ENCODE results near the gene DDR2. TPM values are rescaled to one million over a fixed set of nuclear protein-coding genes. Genes with fewer than 3 reads are reported as not detected.
"Not testable (repeated sequence)": the region's sequence is repeated elsewhere in the genome, so short reads cannot be mapped to it uniquely, and the experiment has no call there.

DDR2 gene
- polyA plus RNA-seq, 1 of the 3 experiments (the other 2 are of a cell fraction): 34.0 TPM

DNA sequence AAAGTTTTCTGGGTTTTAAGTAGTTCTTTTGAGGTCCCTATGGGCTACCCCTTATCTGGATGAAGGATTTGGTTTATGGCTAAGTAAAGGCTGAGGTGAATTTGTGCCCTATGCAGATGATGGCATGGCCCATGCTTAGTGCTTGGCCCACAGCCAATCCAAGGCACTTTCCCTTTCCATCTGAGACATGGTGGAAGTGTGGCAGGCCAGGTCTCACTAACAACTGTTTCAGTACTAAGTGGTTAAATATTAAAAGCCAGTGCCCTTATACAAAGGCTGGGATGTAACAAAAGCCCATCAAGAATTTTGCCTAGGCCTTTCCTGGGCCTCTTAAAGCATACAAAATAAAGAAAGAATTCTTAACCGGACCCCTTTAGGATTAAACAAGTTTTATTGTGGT, 156.5 kb downstream of the DDR2 start:
- H3K36me3 ChIP-seq (replicated peaks in 1 of 2; ENCODE audit: control insufficient read depth in 1 of 2, insufficient read depth in 2 of 2, low read length in 1 of 2); CTCF ChIA-PET; H3K79me2 ChIP-seq (ENCODE audit: insufficient read depth); H2AFZ ChIP-seq (ENCODE audit: low read depth); H3K4me2 ChIP-seq; H3F3A ChIP-seq (replicated peaks; ENCODE audit: insufficient read depth); H3K27me3 ChIP-seq (ENCODE audit: insufficient read depth); H3K9me2 ChIP-seq; POLR2A ChIA-PET; H3K9me3 ChIP-seq; H3K4me3 ChIP-seq (ENCODE audit: low read depth in 2 of 2, low read length in 1 of 2); H3K27ac ChIP-seq (ENCODE audit: low read depth in 2 of 2, low read length in 1 of 2); H3K9ac ChIP-seq; DNase-seq; H4K20me1 ChIP-seq (ENCODE audit: insufficient read depth); H3K4me1 ChIP-seq (ENCODE audit: control insufficient read depth in 1 of 2, insufficient read depth in 2 of 2, low read depth in 1 of 2, low read length in 1 of 2): not testable (repeated sequence)
- WGBS (ENCODE audit: low lambda C conversion rate): 95% methylated on average over 1 of the region's 1 CpG

DNA sequence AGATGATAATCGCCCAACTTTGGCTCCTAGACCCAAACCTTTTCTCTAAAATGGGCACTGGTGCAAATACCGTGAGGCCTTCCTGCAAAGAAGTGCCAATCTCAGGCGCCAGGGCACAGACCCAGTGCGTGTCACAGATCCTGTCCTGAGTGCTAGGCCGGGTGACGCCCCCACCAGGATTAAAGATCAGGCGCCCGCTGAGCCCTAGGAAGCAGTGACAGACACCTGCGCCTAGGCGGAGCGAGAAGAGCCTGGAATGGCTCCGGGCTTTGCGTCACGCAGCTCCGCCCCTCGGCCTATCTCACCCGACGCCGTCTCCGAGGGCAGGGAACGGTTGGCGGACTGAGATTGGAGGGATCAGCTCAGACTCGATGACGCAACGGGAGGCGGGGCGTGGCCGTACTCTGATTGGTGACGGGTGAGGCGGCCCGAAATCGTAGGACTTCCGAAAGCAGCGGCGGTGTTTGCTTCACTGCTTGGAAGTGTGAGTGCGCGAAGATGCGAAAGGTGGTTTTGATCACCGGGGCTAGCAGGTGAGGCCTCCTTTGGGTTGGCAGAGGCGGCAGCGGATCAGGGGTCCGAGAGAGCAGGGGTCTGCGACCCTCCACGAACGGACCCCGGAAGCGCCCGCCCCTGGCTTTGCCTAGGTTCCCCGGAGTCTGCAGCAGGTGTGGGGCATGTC, 158.2 kb downstream of the DDR2 start, which contains the start of gene HSD17B7:
HSD17B7 (plus strand) TSS at position 400 of the 682 bp plus-strand sequence; CDS start at position 499, 99 bp downstream.
- CTCF ChIA-PET; H3K4me1 ChIP-seq (ENCODE audit: control insufficient read depth in 1 of 2, insufficient read depth in 2 of 2, low read depth in 1 of 2, low read length in 1 of 2); POLR2A ChIA-PET; H3K36me3 ChIP-seq (replicated peaks in 1 of 2; ENCODE audit: control insufficient read depth in 1 of 2, insufficient read depth in 2 of 2, low read length in 1 of 2); H4K20me1 ChIP-seq (ENCODE audit: insufficient read depth); H3K9me3 ChIP-seq; H3F3A ChIP-seq (replicated peaks; ENCODE audit: insufficient read depth); H3K27me3 ChIP-seq (ENCODE audit: insufficient read depth); H3K9me2 ChIP-seq; H3K79me2 ChIP-seq (ENCODE audit: insufficient read depth): not testable (repeated sequence)
- Histone ChIP-seq H3K27ac (ENCODE audit: low read depth in 2 of 2, low read length in 1 of 2) (peak within 1 kb of the TSS; percentile 47 to 80), H3K4me2 (peak within 1 kb of the TSS; percentile 85), H3K9ac (peak within 1 kb of the TSS; percentile 54; the same call in 1 of the 2 replicates), H2AFZ (ENCODE audit: low read depth) (peak within 1 kb of the TSS; percentile 93), H3K4me3 (ENCODE audit: low read depth in 2 of 2, low read length in 1 of 2) (peak within 1 kb of the TSS; percentile 55 to 74)
- peak; percentile 44; the same call in 1 of the 2 replicates for TF ChIP-seq MXI1 (IDR thresholded peaks at IDR 0.05; ENCODE audit: low read depth, low read length)
- peak; percentile 40; the same call in 1 of the 2 replicates for TF ChIP-seq POLR2AphosphoS5 (IDR thresholded peaks at IDR 0.05; ENCODE audit: low read depth, low read length)
- TF ChIP-seq SIN3A (IDR thresholded peaks at IDR 0.05; ENCODE audit: borderline replicate concordance, low read depth, low read length): 0 out of 2 replicates have a peak, but pooled peaks have one; percentile 22
- 0 out of 2 replicates have a peak, but pooled peaks have one; percentile 21 for TF ChIP-seq ELF1 (IDR thresholded peaks at IDR 0.05)
- peak; percentile 46 for DNase-seq
- 15% methylated on average over 14 of the region's 49 CpGs for WGBS (ENCODE audit: low lambda C conversion rate)

DNA sequence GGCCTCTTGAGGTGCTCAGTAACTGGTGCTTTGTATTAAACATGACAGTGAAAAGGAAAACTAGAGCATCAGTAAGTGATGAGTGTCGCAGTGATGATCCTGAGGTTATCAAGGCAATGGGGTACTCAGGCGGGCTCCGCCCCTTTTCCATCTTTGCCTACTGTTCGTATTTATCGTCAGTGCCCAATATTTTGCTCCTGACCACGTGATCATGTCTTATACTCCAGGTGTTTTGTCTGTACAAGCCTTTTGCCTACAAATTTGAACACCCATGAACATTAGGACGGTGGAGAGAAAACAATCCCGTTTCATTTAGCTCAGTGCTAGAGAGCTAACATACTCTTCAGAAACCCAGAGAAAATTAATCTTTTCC, 158.7 kb downstream of the DDR2 start:
- CTCF ChIA-PET; H3K9me2 ChIP-seq; H4K20me1 ChIP-seq (ENCODE audit: insufficient read depth); H3K27ac ChIP-seq (ENCODE audit: low read depth in 2 of 2, low read length in 1 of 2); H3K36me3 ChIP-seq (replicated peaks in 1 of 2; ENCODE audit: control insufficient read depth in 1 of 2, insufficient read depth in 2 of 2, low read length in 1 of 2); H3K27me3 ChIP-seq (ENCODE audit: insufficient read depth); H2AFZ ChIP-seq (ENCODE audit: low read depth); H3F3A ChIP-seq (replicated peaks; ENCODE audit: insufficient read depth); POLR2A ChIA-PET; DNase-seq; H3K9me3 ChIP-seq; H3K79me2 ChIP-seq (ENCODE audit: insufficient read depth); H3K4me1 ChIP-seq (ENCODE audit: control insufficient read depth in 1 of 2, insufficient read depth in 2 of 2, low read depth in 1 of 2, low read length in 1 of 2): not testable (repeated sequence)
- WGBS (ENCODE audit: low lambda C conversion rate): 1% methylated on average over 7 of the region's 8 CpGs
- 0 out of 2 replicates have a peak, but pooled peaks have one; percentile 9 for TF ChIP-seq MXI1 (IDR thresholded peaks at IDR 0.05; ENCODE audit: low read depth, low read length)
- TF ChIP-seq, protein P1, sequence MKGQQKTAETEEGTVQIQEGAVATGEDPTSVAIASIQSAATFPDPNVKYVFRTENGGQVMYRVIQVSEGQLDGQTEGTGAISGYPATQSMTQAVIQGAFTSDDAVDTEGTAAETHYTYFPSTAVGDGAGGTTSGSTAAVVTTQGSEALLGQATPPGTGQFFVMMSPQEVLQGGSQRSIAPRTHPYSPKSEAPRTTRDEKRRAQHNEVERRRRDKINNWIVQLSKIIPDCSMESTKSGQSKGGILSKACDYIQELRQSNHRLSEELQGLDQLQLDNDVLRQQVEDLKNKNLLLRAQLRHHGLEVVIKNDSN (IDR thresholded peaks at IDR 0.05; ENCODE audit: borderline replicate concordance, low read depth): peak; percentile 61; the same call in 1 of the 2 replicates
- peak overlapping the region; percentile 69 for H3K4me2 ChIP-seq
- H3K9ac ChIP-seq: peak overlapping the region; percentile 54; the same call in 1 of the 2 replicates
- peak overlapping the region; percentile 55 to 74 for H3K4me3 ChIP-seq (ENCODE audit: low read depth in 2 of 2, low read length in 1 of 2)

DNA sequence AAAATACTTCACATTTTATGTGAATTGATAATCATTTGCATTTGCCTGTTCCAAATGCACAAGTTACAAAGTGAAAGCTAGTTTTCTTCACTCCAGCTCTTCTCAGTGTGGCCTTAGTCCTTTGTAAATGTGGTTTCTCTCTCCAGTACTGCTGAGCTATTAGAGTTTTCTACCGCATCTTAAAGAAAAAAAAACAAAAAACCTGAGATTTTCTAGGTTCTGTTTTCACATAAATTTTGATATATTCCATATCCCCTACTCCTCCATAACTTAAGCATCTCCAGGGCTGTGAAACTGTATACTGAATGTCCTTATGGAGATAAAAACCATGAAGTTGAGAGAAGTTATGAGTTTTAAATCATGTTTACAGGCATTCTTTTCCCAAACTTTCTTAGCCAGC, 162.0 kb downstream of the DDR2 start:
- H3F3A ChIP-seq (replicated peaks; ENCODE audit: insufficient read depth); POLR2A ChIA-PET; H2AFZ ChIP-seq (ENCODE audit: low read depth); H3K4me3 ChIP-seq (ENCODE audit: low read depth in 2 of 2, low read length in 1 of 2); DNase-seq; H3K9me2 ChIP-seq; H3K9me3 ChIP-seq; H3K27ac ChIP-seq (ENCODE audit: low read depth in 2 of 2, low read length in 1 of 2); H3K27me3 ChIP-seq (ENCODE audit: insufficient read depth); H4K20me1 ChIP-seq (ENCODE audit: insufficient read depth); H3K4me1 ChIP-seq (ENCODE audit: control insufficient read depth in 1 of 2, insufficient read depth in 2 of 2, low read depth in 1 of 2, low read length in 1 of 2); H3K4me2 ChIP-seq; H3K9ac ChIP-seq; H3K79me2 ChIP-seq (ENCODE audit: insufficient read depth): not testable (repeated sequence)
- H3K36me3 ChIP-seq (replicated peaks in 1 of 2; ENCODE audit: control insufficient read depth in 1 of 2, insufficient read depth in 2 of 2, low read length in 1 of 2): peaks cover 5 to 11% of the 10 kb centered on the region in 2 experiments
- WGBS (ENCODE audit: low lambda C conversion rate): 100% methylated on average over 1 of the region's 1 CpG
- CTCF ChIA-PET: interaction anchor here (1.1 kb wide), 1 partner anchor 181 kb away, joined by 4 read pairs; no protein-coding TSS in a partner anchor

DNA sequence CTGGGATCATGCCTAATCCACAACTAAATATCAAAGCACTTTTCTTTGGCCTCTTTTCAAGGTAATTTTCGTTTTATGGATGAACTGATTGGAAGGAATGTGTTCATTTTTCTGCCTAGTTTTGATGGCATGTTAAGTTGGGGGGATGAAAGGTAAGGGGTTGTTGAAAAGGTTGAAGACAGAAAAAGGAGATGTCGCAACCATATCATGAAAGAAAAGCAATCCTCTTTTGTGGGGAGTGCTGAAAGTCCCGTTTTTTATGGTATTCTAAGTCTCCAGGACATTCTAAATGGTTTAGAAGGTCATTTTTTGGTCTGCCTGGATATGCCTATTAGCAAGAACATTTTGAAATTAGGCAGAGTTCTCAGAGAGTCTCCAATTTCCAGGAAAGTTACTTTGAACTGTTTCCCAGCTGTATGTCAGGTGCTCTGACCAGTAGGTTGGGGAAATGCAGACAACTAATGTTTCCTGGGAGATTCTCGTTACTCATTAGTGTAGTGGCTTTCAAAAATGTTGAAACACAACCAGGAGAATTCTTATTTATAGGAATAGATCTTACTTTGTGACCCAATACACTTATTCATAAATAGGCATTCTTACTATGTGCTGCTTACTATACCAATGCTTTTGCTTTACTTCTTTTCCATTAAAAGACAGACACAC, 164.5 kb downstream of the DDR2 start:
- DNase-seq: not testable (repeated sequence)

More for the DNA sequence above, 164.5 kb downstream of the DDR2 start:
- H3K4me3 ChIP-seq (ENCODE audit: low read depth in 2 of 2, low read length in 1 of 2); H3K4me1 ChIP-seq (ENCODE audit: control insufficient read depth in 1 of 2, insufficient read depth in 2 of 2, low read depth in 1 of 2, low read length in 1 of 2); H3K9me2 ChIP-seq; POLR2A ChIA-PET; H3K9me3 ChIP-seq; CTCF ChIA-PET; H3K4me2 ChIP-seq; H4K20me1 ChIP-seq (ENCODE audit: insufficient read depth); H3K27me3 ChIP-seq (ENCODE audit: insufficient read depth); H3K9ac ChIP-seq; H2AFZ ChIP-seq (ENCODE audit: low read depth); H3K79me2 ChIP-seq (ENCODE audit: insufficient read depth); H3F3A ChIP-seq (replicated peaks; ENCODE audit: insufficient read depth); H3K27ac ChIP-seq (ENCODE audit: low read depth in 2 of 2, low read length in 1 of 2): not testable (repeated sequence)
- H3K36me3 ChIP-seq (replicated peaks in 1 of 2; ENCODE audit: control insufficient read depth in 1 of 2, insufficient read depth in 2 of 2, low read length in 1 of 2): peaks cover 14 to 18% of the 10 kb centered on the region in 2 experiments
- WGBS (ENCODE audit: low lambda C conversion rate): 50% methylated on average over 4 of the region's 4 CpGs
